Activated CD8-positive, alpha-beta memory T cell treated with anti-CD3 and anti-CD28 coated beads for 1 hour (primary cell): ENCODE results near the gene PPP2R5C.

Experiments used
- DNase-seq, 2 donors: peaks; one replicate each; pipeline ENCODE4 v3.0.0-alpha.2; 2020; ENCODE audit warnings: low read depth in 1 of 2; ENCODE audit errors: extremely low read depth in 1 of 2

Gene PPP2R5C

GRCh38 chr14:101882141-101882935, 120.8 kb downstream of the PPP2R5C start:
- no peak for DNase-seq

- DNase-seq: no peak
Observed at GRCh38 chr14:101884089-101884933, 122.8 kb downstream of the PPP2R5C start.

GRCh38 chr14:101884934-101885576, 123.5 kb downstream of the PPP2R5C start:
- DNase-seq: no peak

- no peak for DNase-seq
Observed at GRCh38 chr14:101887219-101887618, 125.7 kb downstream of the PPP2R5C start.

GRCh38 chr14:101888182-101888581, 126.7 kb downstream of the PPP2R5C start:
- DNase-seq: no peak

- DNase-seq: no peak
Observed at GRCh38 chr14:101889366-101889765, 127.9 kb downstream of the PPP2R5C start.

- no peak for DNase-seq
Observed at GRCh38 chr14:101889898-101890297, 128.4 kb downstream of the PPP2R5C start.

- DNase-seq: no peak
Observed at GRCh38 chr14:101891471-101891870, 130.0 kb downstream of the PPP2R5C start.

GRCh38 chr14:101893759-101894158, 132.2 kb downstream of the PPP2R5C start:
- no peak for DNase-seq

GRCh38 chr14:101894365-101895081, 133.0 kb downstream of the PPP2R5C start:
- no peak for DNase-seq

GRCh38 chr14:101895256-101895655, 133.7 kb downstream of the PPP2R5C start:
- DNase-seq: no peak

- DNase-seq: no peak
Observed at GRCh38 chr14:101897326-101897725, 135.8 kb downstream of the PPP2R5C start.

GRCh38 chr14:101898416-101898815, 136.9 kb downstream of the PPP2R5C start:
- no peak for DNase-seq

- no peak for DNase-seq
Observed at GRCh38 chr14:101899263-101899662, 137.8 kb downstream of the PPP2R5C start.

GRCh38 chr14:101900253-101900652, 138.7 kb downstream of the PPP2R5C start:
- no peak for DNase-seq

- no peak for DNase-seq
Observed at GRCh38 chr14:101903111-101903561, 141.6 kb downstream of the PPP2R5C start.

GRCh38 chr14:101905614-101906013, 144.1 kb downstream of the PPP2R5C start:
- DNase-seq: no peak

- no peak for DNase-seq
Observed at GRCh38 chr14:101906645-101907044, 145.1 kb downstream of the PPP2R5C start.

GRCh38 chr14:101907619-101908018, 146.1 kb downstream of the PPP2R5C start:
- DNase-seq: no peak

- no peak for DNase-seq
Observed at GRCh38 chr14:101908795-101909194, 147.3 kb downstream of the PPP2R5C start.
